HepG2 (cell line): ENCODE measurements around the gene ATG13. TPM values are rescaled to one million over a fixed set of nuclear protein-coding genes. Genes with fewer than 3 reads are reported as not detected.

Source experiments
- ARNT ChIP-seq: fragments of 450-650 bp; IDR thresholded peaks from 2 replicates; pipeline ENCODE4 v1.6.1; 2017
- DNMT1 ChIP-seq: sonication (generic); formaldehyde crosslinking; IDR thresholded peaks from 2 replicates; pipeline ENCODE4 v1.5.1; 2020; ENCODE audit warnings: mild to moderate bottlenecking, missing genetic modification reagents
- HDAC1 ChIP-seq: sonication (generic); formaldehyde crosslinking; IDR thresholded peaks from 2 replicates; pipeline ENCODE4 v1.5.1; 2020; ENCODE audit warnings: mild to moderate bottlenecking, missing genetic modification reagents
- HNRNPL ChIP-seq: fragments of 200-400 bp; formaldehyde crosslinking; IDR thresholded peaks from 2 replicates; pipeline ENCODE4 v1.6.1; 2017; ENCODE audit warnings: mild to moderate bottlenecking, low read depth, low read length
- KAT2B ChIP-seq: fragments of 150-350 bp; IDR thresholded peaks from 2 replicates; pipeline ENCODE4 v1.6.1; 2014; ENCODE audit warnings: low read depth, low read length, borderline replicate concordance
- KMT2B ChIP-seq: IDR thresholded peaks from 2 replicates; pipeline ENCODE4 v1.6.1; 2016; ENCODE audit warnings: missing genetic modification reagents, missing compliant biosample characterization
- MAF1 ChIP-seq: sonication (generic); formaldehyde crosslinking; IDR thresholded peaks from 2 replicates; pipeline ENCODE4 v1.5.0; 2020; ENCODE audit warnings: missing genetic modification reagents, borderline replicate concordance
- MNT ChIP-seq: fragments of 450-650 bp; IDR thresholded peaks from 2 replicates; pipeline ENCODE4 v1.6.1; 2016
- NFAT5 ChIP-seq: sonication (generic); formaldehyde crosslinking; IDR thresholded peaks from 2 replicates; pipeline ENCODE4 v1.4.0; 2020; ENCODE audit warnings: missing genetic modification reagents
- PHF5A ChIP-seq: IDR thresholded peaks from one replicate; pipeline ENCODE4 v1.6.1; 2018; ENCODE audit warnings: low read depth, missing genetic modification reagents; ENCODE audit not compliant: unreplicated experiment
- SNAPC2 ChIP-seq: sonication (generic); formaldehyde crosslinking; IDR thresholded peaks from 2 replicates; pipeline ENCODE4 v1.8.1; 2022; ENCODE audit warnings: mild to moderate bottlenecking, missing genetic modification reagents
- SP4 ChIP-seq: sonication (generic); formaldehyde crosslinking; IDR thresholded peaks from 2 replicates; pipeline ENCODE4 v1.8.1; 2023; ENCODE audit warnings: mild to moderate bottlenecking, missing genetic modification reagents
- ZBTB7B ChIP-seq: sonication (generic); formaldehyde crosslinking; IDR thresholded peaks from 2 replicates; pipeline ENCODE4 v1.4.0; 2020; ENCODE audit warnings: missing genetic modification reagents
- ZFP36 ChIP-seq: fragments of 150-350 bp; IDR thresholded peaks from 2 replicates; pipeline ENCODE4 v1.6.1; 2018; ENCODE audit warnings: borderline replicate concordance, low read length, low read depth; ENCODE audit not compliant: partially characterized antibody
- ZFP36L2 ChIP-seq: sonication (generic); formaldehyde crosslinking; IDR thresholded peaks from 2 replicates; pipeline ENCODE4 v1.4.0; 2020; ENCODE audit warnings: missing genetic modification reagents
- ZFP62 ChIP-seq: sonication (generic); formaldehyde crosslinking; IDR thresholded peaks from 2 replicates; pipeline ENCODE4 v1.4.0; 2020; ENCODE audit warnings: missing genetic modification reagents
- ZNF547 ChIP-seq: sonication (generic); formaldehyde crosslinking; IDR thresholded peaks from 2 replicates; pipeline ENCODE4 v1.5.1; 2020; ENCODE audit warnings: mild to moderate bottlenecking, missing genetic modification reagents
- ZNF644 ChIP-seq: IDR thresholded peaks from 2 replicates; pipeline ENCODE4 v1.6.1; 2016; ENCODE audit warnings: low read depth
- polyA plus RNA-seq, 8 experiments: library from polyadenylated mRNA; depleted of rRNA in 3 of 8; stranded (reverse) in 7 of 8; unstranded in 1 of 8; fragments of >200 nt; fragmentation: Illumina TruSeq in 4 of 8; extraction: Trizol in 4 of 8; gene quantifications; 2 replicates each; pipeline versions ENCODE4 v1.2.1 to v1.2.3, GENCODE V29; 2011 to 2016; ENCODE audit warnings: low read depth in 4 of 8, missing spikeins in 1 of 8, mixed read lengths in 1 of 8; ENCODE audit not compliant: insufficient read depth in 1 of 8
- total RNA-seq, 5 experiments: library from RNA; depleted of rRNA; stranded (reverse); fragments of >200 nt; fragmentation: Illumina TruSeq; extraction: Trizol; gene quantifications; 2 replicates each; pipeline ENCODE4 v1.2.3, GENCODE V29; 2016; ENCODE audit warnings: low read depth in 1 of 5
- TF ChIP-seq, protein P1 (sequence below): sonication (generic); formaldehyde crosslinking; IDR thresholded peaks from 2 replicates; pipeline ENCODE4 v1.5.0; 2020; ENCODE audit warnings: missing genetic modification reagents, mild to moderate bottlenecking, borderline replicate concordance
- TF ChIP-seq, protein P2 (sequence below): sonication (generic); formaldehyde crosslinking; IDR thresholded peaks from 2 replicates; pipeline ENCODE4 v1.4.0; 2020; ENCODE audit warnings: missing genetic modification reagents
- TF ChIP-seq, protein P3 (sequence below), 2 experiments: sonication (generic) in 1 of 2; formaldehyde crosslinking in 1 of 2; IDR thresholded peaks; 2 replicates each; pipeline versions ENCODE4 v1.4.0 to v1.6.1; 2018 to 2020; ENCODE audit warnings: missing genetic modification reagents in 2 of 2, borderline replicate concordance in 1 of 2, low read depth in 1 of 2, mild to moderate bottlenecking in 1 of 2, missing biosample characterization in 1 of 2

The ATG13 gene
- total and polyA plus RNA-seq, 2 of the 13 experiments (the other 11 are each of a cell fraction or from before 2014, with no cell fraction given): 55.0 to 77.3 TPM

GRCh38 chr11:46719048-46719542 is 101.7 kb downstream of the ATG13 start, which contains the start of gene F2 (continued):
- TF ChIP-seq KMT2B (CRISPR knock-in tag) (peak; percentile 44; the same call in 1 of the 2 replicates), NFAT5 (CRISPR knock-in tag) (peak; percentile 81; the same call in 1 of the 2 replicates), PHF5A (peak; percentile 74), ZFP36 (no peak), MNT (0 out of 2 replicates have a peak, but pooled peaks have one; percentile 9), MAF1 (CRISPR knock-in tag) (peak; percentile 32; the same call in 1 of the 2 replicates), ARNT (no peak), ZFP62 (CRISPR knock-in tag) (no peak), SNAPC2 (CRISPR knock-in tag) (peak; percentile 74; the same call in 1 of the 2 replicates), HDAC1 (CRISPR knock-in tag) (peak; percentile 93), KAT2B (no peak), ZNF547 (CRISPR knock-in tag) (no peak), ZBTB7B (CRISPR knock-in tag) (peak; percentile 88), ZFP36L2 (CRISPR knock-in tag) (no peak), ZNF644 (CRISPR knock-in tag) (0 out of 2 replicates have a peak, but pooled peaks have one; percentile 51), SP4 (CRISPR knock-in tag) (no peak), HNRNPL (no peak), DNMT1 (no peak)
- TF ChIP-seq, protein P1, sequence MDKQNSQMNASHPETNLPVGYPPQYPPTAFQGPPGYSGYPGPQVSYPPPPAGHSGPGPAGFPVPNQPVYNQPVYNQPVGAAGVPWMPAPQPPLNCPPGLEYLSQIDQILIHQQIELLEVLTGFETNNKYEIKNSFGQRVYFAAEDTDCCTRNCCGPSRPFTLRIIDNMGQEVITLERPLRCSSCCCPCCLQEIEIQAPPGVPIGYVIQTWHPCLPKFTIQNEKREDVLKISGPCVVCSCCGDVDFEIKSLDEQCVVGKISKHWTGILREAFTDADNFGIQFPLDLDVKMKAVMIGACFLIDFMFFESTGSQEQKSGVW: no peak
- TF ChIP-seq, protein P2, sequence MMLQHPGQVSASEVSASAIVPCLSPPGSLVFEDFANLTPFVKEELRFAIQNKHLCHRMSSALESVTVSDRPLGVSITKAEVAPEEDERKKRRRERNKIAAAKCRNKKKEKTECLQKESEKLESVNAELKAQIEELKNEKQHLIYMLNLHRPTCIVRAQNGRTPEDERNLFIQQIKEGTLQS: peak; percentile 53
- TF ChIP-seq, protein P3, sequence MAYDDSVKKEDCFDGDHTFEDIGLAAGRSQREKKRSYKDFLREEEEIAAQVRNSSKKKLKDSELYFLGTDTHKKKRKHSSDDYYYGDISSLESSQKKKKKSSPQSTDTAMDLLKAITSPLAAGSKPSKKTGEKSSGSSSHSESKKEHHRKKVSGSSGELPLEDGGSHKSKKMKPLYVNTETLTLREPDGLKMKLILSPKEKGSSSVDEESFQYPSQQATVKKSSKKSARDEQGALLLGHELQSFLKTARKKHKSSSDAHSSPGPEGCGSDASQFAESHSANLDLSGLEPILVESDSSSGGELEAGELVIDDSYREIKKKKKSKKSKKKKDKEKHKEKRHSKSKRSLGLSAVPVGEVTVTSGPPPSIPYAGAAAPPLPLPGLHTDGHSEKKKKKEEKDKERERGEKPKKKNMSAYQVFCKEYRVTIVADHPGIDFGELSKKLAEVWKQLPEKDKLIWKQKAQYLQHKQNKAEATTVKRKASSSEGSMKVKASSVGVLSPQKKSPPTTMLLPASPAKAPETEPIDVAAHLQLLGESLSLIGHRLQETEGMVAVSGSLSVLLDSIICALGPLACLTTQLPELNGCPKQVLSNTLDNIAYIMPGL (CRISPR knock-in tag; IDR thresholded peaks at IDR 0.05; ENCODE audit: borderline replicate concordance in 1 of 2, low read depth in 1 of 2): peak in 1 of 2 experiments; percentile 21; a peak in 2 of 4 replicates
